Upper lobe of left lung (tissue), 4 donors: ENCODE measurements around the gene GAB2.

ENCODE experiments used
- CTCF ChIP-seq, 6 experiments: fragments of 450-650 bp in 4 of 6; fragments of 200-600 bp in 2 of 6; sonication (generic) in 2 of 6; IDR thresholded peaks; one replicate each; pipeline ENCODE4 v1.5.1; 2016 to 2019; ENCODE audit warnings: antibody characterized with exemption in 6 of 6
- EP300 ChIP-seq, 4 donors: sonication (generic); formaldehyde crosslinking; IDR thresholded peaks; one replicate each; pipeline ENCODE4 v1.5.1; 2017; ENCODE audit warnings: antibody characterized with exemption in 4 of 4, control low read depth in 2 of 4
- POLR2A ChIP-seq, 4 donors: fragments of 450-650 bp; IDR thresholded peaks; one replicate each; pipeline ENCODE4 v1.5.1; 2016 to 2017; ENCODE audit warnings: antibody characterized with exemption in 4 of 4, mild to moderate bottlenecking in 2 of 4

- no peak for TF ChIP-seq CTCF (IDR thresholded peaks at IDR 0.05)
- TF ChIP-seq POLR2A (IDR thresholded peaks at IDR 0.05), result no peak
- TF ChIP-seq EP300 (IDR thresholded peaks at IDR 0.05), result no peak
Observed at GRCh38 chr11:78373689-78374088, 43.9 kb downstream of the GAB2 start.
